Measurements from ENCODE around the gene POM121C.
"Not testable (repeated sequence)": the region's sequence is repeated elsewhere in the genome, so short reads cannot be mapped to it uniquely, and the experiment has no call there.

Gene POM121C

DNA sequence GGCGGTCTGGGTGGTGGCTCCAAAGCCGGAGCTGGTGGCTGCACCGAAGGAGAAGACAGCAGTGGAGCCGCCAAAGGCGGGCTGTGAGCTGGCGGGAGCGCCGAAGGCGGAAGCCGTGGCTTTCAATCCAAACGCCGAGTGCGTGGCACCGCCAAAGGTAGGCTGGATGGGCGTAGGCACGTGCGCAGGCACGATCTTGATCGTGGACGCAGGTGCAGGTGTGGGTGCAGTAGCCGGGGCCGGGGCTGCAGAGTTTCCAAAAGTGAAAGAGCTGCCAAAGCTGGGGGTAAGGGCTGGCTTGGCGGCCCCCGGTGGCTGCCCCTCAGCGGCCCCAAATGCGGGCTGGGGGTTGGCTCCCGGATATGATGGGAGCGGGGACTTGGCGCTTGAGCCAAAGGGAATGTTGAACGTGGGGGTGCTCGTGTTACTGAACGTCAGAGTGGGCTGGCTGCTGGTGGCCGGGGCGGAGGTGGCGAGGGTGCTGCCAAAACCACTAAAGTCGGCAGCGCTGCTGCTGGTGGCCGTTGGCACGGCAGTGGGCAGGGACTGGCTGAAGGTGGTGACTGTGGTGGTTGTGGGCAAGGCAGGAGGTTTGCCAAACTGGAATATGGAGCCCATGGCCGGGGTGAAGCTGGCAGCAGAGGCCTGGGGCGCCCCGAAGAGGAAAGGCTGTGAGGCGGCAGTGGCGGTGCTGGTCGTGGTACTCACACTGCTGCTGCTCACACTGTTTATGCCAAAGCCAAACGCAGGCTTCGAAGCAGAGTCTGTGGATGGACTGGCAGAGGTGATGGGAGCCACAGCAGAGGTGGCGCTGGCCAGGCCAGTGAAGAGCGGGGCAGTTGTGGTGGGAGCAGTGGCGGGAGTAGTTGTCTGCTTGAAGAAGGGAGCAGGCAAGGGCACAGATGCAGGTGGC lies 64.0 kb downstream of the POM121C start:
- not testable (repeated sequence) for DNase-seq

GRCh38 chr7:75420152-75420551 lies 65.9 kb downstream of the POM121C start:
- not testable (repeated sequence) for DNase-seq

- not testable (repeated sequence) for DNase-seq
Measured at GRCh38 chr7:75419693-75420092, 66.4 kb downstream of the POM121C start.

DNA sequence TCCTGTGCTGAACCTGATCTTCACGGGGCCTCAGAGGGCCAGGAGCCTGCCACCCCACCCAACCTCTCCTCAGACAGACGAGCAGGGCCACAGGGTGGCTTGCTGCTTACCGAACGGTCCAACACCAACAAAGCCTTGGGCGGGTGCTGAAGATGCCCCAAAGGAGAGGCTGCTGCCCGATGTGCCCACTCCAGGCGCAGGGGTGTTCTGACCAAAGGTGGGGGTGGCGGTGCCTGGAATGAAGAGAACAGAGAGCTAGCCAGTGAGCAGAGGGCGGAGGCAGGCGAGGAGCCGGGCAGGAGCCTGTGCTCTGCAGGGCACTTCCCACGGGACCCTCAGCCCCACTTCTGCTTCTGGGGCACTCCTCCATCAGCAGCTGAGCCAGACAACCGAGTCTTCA lies 66.9 kb downstream of the POM121C start:
- not testable (repeated sequence) for DNase-seq

DNA sequence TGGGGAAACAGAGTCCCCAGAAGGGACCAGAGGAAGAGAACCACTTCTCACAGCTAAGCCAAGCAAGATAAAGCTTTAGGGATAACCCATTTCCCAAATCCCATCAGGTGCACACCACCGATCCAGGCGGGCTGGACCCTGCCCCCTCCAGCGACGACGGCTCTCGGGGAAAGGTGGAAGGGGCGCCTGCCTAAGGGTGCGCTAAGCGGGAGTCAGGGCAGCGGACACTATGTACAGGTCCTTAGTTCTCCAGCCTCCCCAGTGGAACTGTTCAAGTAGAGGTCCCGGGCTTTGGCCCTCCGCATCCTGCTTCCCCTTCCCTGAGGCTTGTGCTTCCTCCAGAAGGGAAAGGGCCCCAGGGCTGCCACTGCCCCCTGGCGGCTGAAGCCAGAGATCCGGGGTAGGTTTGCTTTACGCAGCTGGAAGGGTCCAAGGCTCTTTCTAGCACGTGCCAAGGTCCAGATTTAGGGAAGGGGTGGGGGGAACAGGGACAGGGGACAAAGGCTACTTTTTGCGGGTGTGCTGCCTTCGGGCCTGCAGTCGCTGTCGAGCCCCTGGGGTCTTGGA lies 67.7 kb downstream of the POM121C start:
- not testable (repeated sequence) for DNase-seq

- not testable (repeated sequence) for DNase-seq
Measured at GRCh38 chr7:75416787-75417186, 69.3 kb downstream of the POM121C start.

DNA sequence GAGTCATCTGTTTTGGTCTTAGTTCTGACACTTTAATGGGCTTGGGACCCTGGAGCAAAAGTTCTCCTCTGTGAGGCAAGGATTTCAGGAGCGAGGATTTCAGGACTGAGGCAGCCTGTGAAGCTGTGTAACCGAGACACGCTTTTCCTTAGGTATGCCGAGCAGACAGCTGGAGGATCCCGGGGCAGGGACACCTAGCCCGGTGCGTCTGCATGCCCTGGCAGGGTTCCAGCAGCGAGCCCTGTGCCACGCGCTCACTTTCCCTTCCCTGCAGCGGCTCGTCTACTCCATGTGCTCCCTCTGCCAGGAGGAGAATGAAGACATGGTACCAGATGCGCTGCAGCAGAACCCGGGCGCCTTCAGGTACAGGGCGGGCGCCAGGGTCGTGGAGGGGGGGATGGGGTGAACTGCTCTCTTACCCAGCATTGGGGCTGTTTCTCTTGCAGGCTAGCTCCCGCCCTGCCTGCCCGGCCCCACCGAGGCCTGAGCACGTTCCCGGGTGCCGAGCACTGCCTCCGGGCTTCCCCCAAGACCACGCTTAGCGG lies 70.2 kb downstream of the POM121C start:
- not testable (repeated sequence) for DNase-seq

DNA sequence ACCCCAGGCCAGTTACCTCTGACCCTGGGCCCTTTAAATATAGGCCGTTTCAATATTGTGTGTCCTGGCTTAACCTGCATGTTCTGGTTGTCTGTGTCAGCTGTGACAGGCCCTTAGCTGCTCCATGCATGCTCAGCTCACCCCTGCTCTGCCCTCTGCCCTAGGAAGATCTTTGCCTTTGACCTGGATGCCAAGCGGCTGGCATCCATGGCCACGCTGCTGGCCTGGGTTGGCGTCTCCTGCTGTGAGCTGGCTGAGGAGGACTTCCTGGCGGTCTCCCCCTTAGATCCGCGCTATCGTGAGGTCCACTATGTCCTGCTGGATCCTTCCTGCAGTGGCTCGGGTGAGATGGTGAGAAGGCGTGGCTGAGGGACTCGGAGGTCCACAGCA lies 70.7 kb downstream of the POM121C start:
- DNase-seq = not testable (repeated sequence)

- not testable (repeated sequence) for DNase-seq
Measured at GRCh38 chr7:75414708-75415427, 71.2 kb downstream of the POM121C start.

DNA sequence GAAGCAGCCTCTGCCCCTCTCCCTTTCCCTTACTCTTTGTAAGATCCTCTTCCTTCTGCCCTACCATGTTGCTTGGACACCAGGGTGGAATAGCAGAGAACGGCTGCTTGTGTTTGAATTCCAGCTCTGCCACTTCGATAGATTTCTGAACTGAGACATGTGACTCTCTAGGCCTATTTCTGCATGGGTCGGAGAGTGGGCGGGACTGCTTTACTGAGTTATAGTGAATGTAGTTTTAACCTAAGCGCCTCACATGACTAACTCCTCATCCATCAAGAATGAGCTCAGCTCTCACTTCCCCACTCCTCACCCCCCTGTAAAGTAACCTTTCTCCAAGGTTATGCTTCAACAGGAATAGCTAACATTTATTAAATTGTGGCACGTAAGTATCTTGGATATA lies 71.9 kb downstream of the POM121C start:
- not testable (repeated sequence) for DNase-seq

GRCh38 chr7:75410823-75411173 lies 75.3 kb downstream of the POM121C start:
- not testable (repeated sequence) for DNase-seq

- DNase-seq = not testable (repeated sequence)
Measured at GRCh38 chr7:75409880-75410822, 75.9 kb downstream of the POM121C start.

GRCh38 chr7:75404663-75405062 lies 81.4 kb downstream of the POM121C start:
- DNase-seq = not testable (repeated sequence)

- DNase-seq = not testable (repeated sequence)
Measured at GRCh38 chr7:75403455-75404443, 82.3 kb downstream of the POM121C start.

- DNase-seq = not testable (repeated sequence)
Measured at GRCh38 chr7:75400575-75400974, 85.5 kb downstream of the POM121C start.

- DNase-seq = not testable (repeated sequence)
Measured at GRCh38 chr7:75398771-75399700, 87.1 kb downstream of the POM121C start.

DNA sequence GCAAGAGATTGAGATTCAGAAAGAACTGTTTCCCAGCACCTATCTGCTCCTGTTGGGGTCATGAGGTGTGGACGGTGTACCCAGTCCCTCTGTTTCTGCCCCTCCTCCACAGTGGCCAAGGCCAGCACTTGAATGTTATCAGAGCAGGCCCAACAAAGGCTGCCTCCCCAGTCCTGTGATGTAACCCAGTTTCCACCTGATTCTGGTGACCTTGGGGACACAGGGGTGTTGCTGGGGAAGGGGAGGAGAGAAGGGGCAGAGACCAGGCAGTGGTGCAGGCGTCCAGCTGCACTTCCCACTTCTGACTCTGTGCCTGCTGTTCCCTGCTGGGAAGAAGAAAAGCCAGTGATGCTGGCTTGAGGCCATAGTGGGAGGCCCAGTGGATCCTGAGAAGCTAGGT lies 88.2 kb downstream of the POM121C start:
- not testable (repeated sequence) for DNase-seq

GRCh38 chr7:75395329-75395728 lies 90.8 kb downstream of the POM121C start, which contains the start of gene TRIM73:
TRIM73 (plus strand) TSS chr7:75395629; CDS start chr7:75398934, 3,305 bp downstream.
- not testable (repeated sequence) for DNase-seq

DNA sequence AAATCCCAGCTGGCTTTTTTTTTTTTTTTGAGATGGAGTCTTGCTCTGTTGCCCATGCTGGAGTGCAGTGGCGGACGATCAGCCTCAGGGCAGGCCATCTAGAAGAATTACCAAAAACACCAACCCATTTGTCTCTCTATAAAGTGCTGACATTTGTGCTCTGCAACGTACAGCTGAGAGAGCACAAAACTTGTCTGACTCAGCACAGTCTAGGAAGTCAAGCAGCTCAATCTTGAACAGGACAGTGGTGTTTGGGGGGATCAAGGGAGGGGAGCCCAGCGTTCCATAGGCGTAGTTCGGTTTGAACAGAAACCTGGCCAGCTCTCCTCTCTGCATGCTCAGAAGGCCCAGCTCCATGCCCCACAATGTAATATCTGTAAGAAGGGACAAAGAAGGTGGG lies 92.9 kb downstream of the POM121C start:
- DNase-seq = not testable (repeated sequence)
